Calu3 (cell line): ENCODE measurements around the gene FHIT. TPM values are rescaled to one million over a fixed set of nuclear protein-coding genes. Genes with fewer than 3 reads are reported as not detected.

ENCODE experiments used
- BruUV-seq: library from RNA; stranded (reverse); fragments of 400-500 nt; replicated peaks from 2 replicates; lab custom pipeline; 2021; lab: Mats Ljungman, UMichigan
- CTCF ChIA-PET: fragments of 300-600 bp; sonication (Branson Sonifier 250); formaldehyde crosslinking; loops from one replicate; lab custom pipeline; 2022; ENCODE audit warnings: antibody characterized with exemption; lab: Charles Lee
- DNase-seq: peaks from one replicate; pipeline ENCODE4 v3.0.0; 2022
- H3K27ac Mint-ChIP-seq: one replicate; pipeline ENCODE4 v1.8.0; 2022; ENCODE audit warnings: mixed read lengths; ENCODE audit not compliant: unreplicated experiment
- H3K27me3 Mint-ChIP-seq: one replicate; pipeline ENCODE4 v1.8.0; 2022; ENCODE audit warnings: mixed read lengths; ENCODE audit not compliant: unreplicated experiment
- H3K36me3 Mint-ChIP-seq: one replicate; pipeline ENCODE4 v1.8.0; 2022; ENCODE audit warnings: mild to moderate bottlenecking, moderate library complexity, mixed read lengths; ENCODE audit not compliant: insufficient read depth, unreplicated experiment
- H3K4me1 Mint-ChIP-seq: one replicate; pipeline ENCODE4 v1.8.0; 2022; ENCODE audit warnings: mild to moderate bottlenecking, low read depth, mixed read lengths; ENCODE audit not compliant: unreplicated experiment
- H3K4me3 Mint-ChIP-seq: one replicate; pipeline ENCODE4 v1.8.0; 2022; ENCODE audit warnings: mild to moderate bottlenecking, low read depth, moderate library complexity, mixed read lengths; ENCODE audit not compliant: unreplicated experiment
- H3K9me3 Mint-ChIP-seq: one replicate; pipeline ENCODE4 v1.8.0; 2022; ENCODE audit warnings: low read depth, mixed read lengths; ENCODE audit not compliant: unreplicated experiment
- CTCF ChIP-seq: fragments of 200-600 bp; IDR thresholded peaks from one replicate; pipeline ENCODE4 v1.8.0; 2022; ENCODE audit warnings: antibody characterized with exemption; ENCODE audit not compliant: unreplicated experiment
- intact Hi-C: fragments of 100-400 bp; cut with micrococcal nuclease; formaldehyde crosslinking; loops from one replicate; pipeline ENCODE4 v1.10.0; 2022; ENCODE audit not compliant: unreplicated experiment
- total RNA-seq: library from RNA; stranded (reverse); gene quantifications from 2 replicates; pipeline ENCODE4 v1.2.3, GENCODE V29; 2022

The FHIT gene
- total RNA-seq, 1 experiment from 2014 or later, result 6.2 TPM

GRCh38 chr3:61180206-61180605 is 71.0 kb downstream of the FHIT start:
- no peaks in the 10 kb centered on the region for H3K36me3 Mint-ChIP-seq
- H3K9me3 Mint-ChIP-seq, result no peaks in the 10 kb centered on the region
- H3K27ac Mint-ChIP-seq, result no peak overlapping the region
- no peaks in the 10 kb centered on the region for H3K27me3 Mint-ChIP-seq
- no TSS peak for BruUV-seq
- CTCF ChIA-PET, result no interaction called here
- DNase-seq, result no peak
- intact Hi-C loops, result no loop called here
- TF ChIP-seq CTCF, result no peak
- no peaks in the 10 kb centered on the region for H3K4me1 Mint-ChIP-seq
- H3K4me3 Mint-ChIP-seq, result no peak overlapping the region

- Mint-ChIP-seq H3K27ac (no peak overlapping the region), H3K4me1 (no peaks in the 10 kb centered on the region), H3K27me3 (no peaks in the 10 kb centered on the region), H3K9me3 (no peaks in the 10 kb centered on the region), H3K36me3 (no peaks in the 10 kb centered on the region), H3K4me3 (no peak overlapping the region)
- intact Hi-C loops, result no loop called here
- no TSS peak for BruUV-seq
- CTCF ChIA-PET, result no interaction called here
- TF ChIP-seq CTCF, result no peak
- no peak for DNase-seq
These were observed 73.1 kb downstream of the FHIT start for GRCh38 chr3:61178167-61178566.

- CTCF ChIA-PET, result no interaction called here
- Mint-ChIP-seq H3K27ac (no peak overlapping the region), H3K36me3 (no peaks in the 10 kb centered on the region), H3K4me3 (no peak overlapping the region), H3K9me3 (no peaks in the 10 kb centered on the region), H3K27me3 (no peaks in the 10 kb centered on the region), H3K4me1 (no peaks in the 10 kb centered on the region)
- intact Hi-C loops, result no loop called here
- BruUV-seq, result no TSS peak
- no peak for DNase-seq
- no peak for TF ChIP-seq CTCF
These were observed 73.8 kb downstream of the FHIT start for GRCh38 chr3:61177450-61177849.

- BruUV-seq, result no TSS peak
- H3K4me3 Mint-ChIP-seq, result no peak overlapping the region
- no peaks in the 10 kb centered on the region for H3K9me3 Mint-ChIP-seq
- CTCF ChIA-PET, result no interaction called here
- intact Hi-C loops, result no loop called here
- H3K27me3 Mint-ChIP-seq, result no peaks in the 10 kb centered on the region
- no peaks in the 10 kb centered on the region for H3K36me3 Mint-ChIP-seq
- no peaks in the 10 kb centered on the region for H3K4me1 Mint-ChIP-seq
- no peak overlapping the region for H3K27ac Mint-ChIP-seq
- TF ChIP-seq CTCF, result no peak
- no peak for DNase-seq
These were observed 77.6 kb downstream of the FHIT start for GRCh38 chr3:61173676-61174075.

GRCh38 chr3:61172684-61173083 is 78.6 kb downstream of the FHIT start:
- CTCF ChIA-PET, result interaction anchor here (0.7 kb wide), 1 partner anchor 19 kb away, joined by 3 read pairs; no protein-coding TSS in a partner anchor
- intact Hi-C loops, result no loop called here
- no peak for TF ChIP-seq CTCF
- Mint-ChIP-seq H3K4me1 (no peaks in the 10 kb centered on the region), H3K36me3 (no peaks in the 10 kb centered on the region), H3K9me3 (no peaks in the 10 kb centered on the region), H3K4me3 (no peak overlapping the region), H3K27ac (no peak overlapping the region), H3K27me3 (no peaks in the 10 kb centered on the region)
- no TSS peak for BruUV-seq
- peak; percentile 0 for DNase-seq
